RPMI7951 (cell line): ENCODE results near the gene MAP2K7. TPM values are rescaled to one million over a fixed set of nuclear protein-coding genes. Genes with fewer than 3 reads are reported as not detected.

Experiments used
- DNase-seq: peaks from one replicate; pipeline ENCODE4 v3.0.0-alpha.2; 2012; ENCODE audit warnings: low read depth
- total RNA-seq: library from RNA; depleted of rRNA; stranded (reverse); fragments of >200 nt; shearing (Covaris generic); gene quantifications from 2 replicates; pipeline ENCODE4 v1.2.3, GENCODE V29; 2014

Gene MAP2K7
- total RNA-seq, 1 experiment from 2014 or later = 5.0 TPM

GRCh38 chr19:7866399-7867091 is 37.1 kb upstream of the MAP2K7 start:
- DNase-seq = no peak

GRCh38 chr19:7867092-7867844 is 36.4 kb upstream of the MAP2K7 start:
- DNase-seq = no peak

- peak; percentile 25 for DNase-seq
Observed at GRCh38 chr19:7868326-7868670, 35.4 kb upstream of the MAP2K7 start.

- peak; percentile 68 for DNase-seq
Observed at GRCh38 chr19:7868671-7869452, 34.8 kb upstream of the MAP2K7 start.

- DNase-seq = peak; percentile 48
Observed at GRCh38 chr19:7869453-7869909, 34.2 kb upstream of the MAP2K7 start.

GRCh38 chr19:7869910-7870511 is 33.7 kb upstream of the MAP2K7 start:
- peak; percentile 58 for DNase-seq

- peak; percentile 72 for DNase-seq
Observed at GRCh38 chr19:7870571-7871436, 32.9 kb upstream of the MAP2K7 start.

- peak; percentile 90 for DNase-seq
Observed at GRCh38 chr19:7871437-7872305, 32.0 kb upstream of the MAP2K7 start.

- DNase-seq = no peak
Observed at GRCh38 chr19:7872306-7873204, 31.1 kb upstream of the MAP2K7 start.

- DNase-seq = no peak
Observed at GRCh38 chr19:7873304-7874075, 30.2 kb upstream of the MAP2K7 start.

GRCh38 chr19:7874076-7874896 is 29.4 kb upstream of the MAP2K7 start, which contains the start of gene PRR36:
Gene PRR36, minus strand, starts transcription at chr19:7874390. Its CDS starts 701 bp downstream, at chr19:7873689.
- DNase-seq = no peak

GRCh38 chr19:7874897-7875273 is 28.8 kb upstream of the MAP2K7 start:
- DNase-seq = no peak

- DNase-seq = no peak
Observed at GRCh38 chr19:7877249-7877836, 26.3 kb upstream of the MAP2K7 start.

- no peak for DNase-seq
Observed at GRCh38 chr19:7879111-7879807, 24.4 kb upstream of the MAP2K7 start.

GRCh38 chr19:7879836-7880235 is 23.8 kb upstream of the MAP2K7 start:
- DNase-seq = no peak

GRCh38 chr19:7881910-7882309 is 21.8 kb upstream of the MAP2K7 start:
- DNase-seq = no peak
